Suprapubic skin (tissue), 4 donors: ENCODE data around the gene DZIP1L. TPM values are rescaled to one million over a fixed set of nuclear protein-coding genes. Genes with fewer than 3 reads are reported as not detected.
"Not testable (repeated sequence)": the region's sequence is repeated elsewhere in the genome, so short reads cannot be mapped to it uniquely, and the experiment has no call there.

Source experiments
- DNase-seq, 2 donors: peaks; one replicate each; pipeline ENCODE4 v3.0.0-alpha.2; 2019; ENCODE audit warnings: low spot score in 2 of 2
- H3K27ac ChIP-seq: fragments of 200-600 bp; sonication (generic); one replicate; pipeline ENCODE4 v1.5.1; 2019
- H3K27me3 ChIP-seq: fragments of 200-600 bp; sonication (generic); one replicate; pipeline ENCODE4 v1.5.1; 2019
- H3K36me3 ChIP-seq: fragments of 200-600 bp; sonication (generic); one replicate; pipeline ENCODE4 v1.5.1; 2019
- H3K4me1 ChIP-seq: fragments of 200-600 bp; sonication (generic); one replicate; pipeline ENCODE4 v1.5.1; 2019
- H3K4me3 ChIP-seq: fragments of 200-600 bp; sonication (generic); one replicate; pipeline ENCODE4 v1.5.1; 2019; ENCODE audit warnings: mild to moderate bottlenecking
- H3K9me3 ChIP-seq: fragments of 200-600 bp; sonication (generic); one replicate; pipeline ENCODE4 v1.5.1; 2019
- EP300 ChIP-seq: sonication (generic); formaldehyde crosslinking; IDR thresholded peaks from one replicate; pipeline ENCODE4 v1.6.1; 2017; ENCODE audit warnings: antibody characterized with exemption
- POLR2A ChIP-seq, 2 donors: fragments of 450-650 bp; IDR thresholded peaks; one replicate each; pipeline ENCODE4 v1.6.1; 2017; ENCODE audit warnings: antibody characterized with exemption in 2 of 2, mild to moderate bottlenecking in 2 of 2, moderate library complexity in 2 of 2
- POLR2AphosphoS5 ChIP-seq, 3 donors: sonication (generic); formaldehyde crosslinking; IDR thresholded peaks; one replicate each; pipeline ENCODE4 v1.6.1; 2017; ENCODE audit warnings: antibody characterized with exemption in 3 of 3
- WGBS: methylation state at CpG from one replicate; pipeline ENCODE4 v1.1.5; 2018; 5-methylcytosine and 5-hydroxymethylcytosine counted together
- total RNA-seq, 4 donors: library from RNA; depleted of rRNA; stranded (reverse); fragments of >200 nt; gene quantifications; one replicate each; pipeline ENCODE4 v1.1.0, GENCODE V29; 2016
- TF ChIP-seq, protein P1 (sequence below), 2 donors: fragments of 200-600 bp in 1 of 2; fragments of 450-650 bp in 1 of 2; sonication (generic) in 1 of 2; IDR thresholded peaks; one replicate each; pipeline ENCODE4 v1.5.1; 2016 to 2019; ENCODE audit warnings: antibody characterized with exemption in 2 of 2, mild to moderate bottlenecking in 1 of 2, moderate library complexity in 1 of 2

DZIP1L gene
- total RNA-seq, result 100 to 1,000 TPM in 1 of 4 donors, 10 to 100 TPM in 3; 16.4 to 129 (median 18.3) TPM

DNA sequence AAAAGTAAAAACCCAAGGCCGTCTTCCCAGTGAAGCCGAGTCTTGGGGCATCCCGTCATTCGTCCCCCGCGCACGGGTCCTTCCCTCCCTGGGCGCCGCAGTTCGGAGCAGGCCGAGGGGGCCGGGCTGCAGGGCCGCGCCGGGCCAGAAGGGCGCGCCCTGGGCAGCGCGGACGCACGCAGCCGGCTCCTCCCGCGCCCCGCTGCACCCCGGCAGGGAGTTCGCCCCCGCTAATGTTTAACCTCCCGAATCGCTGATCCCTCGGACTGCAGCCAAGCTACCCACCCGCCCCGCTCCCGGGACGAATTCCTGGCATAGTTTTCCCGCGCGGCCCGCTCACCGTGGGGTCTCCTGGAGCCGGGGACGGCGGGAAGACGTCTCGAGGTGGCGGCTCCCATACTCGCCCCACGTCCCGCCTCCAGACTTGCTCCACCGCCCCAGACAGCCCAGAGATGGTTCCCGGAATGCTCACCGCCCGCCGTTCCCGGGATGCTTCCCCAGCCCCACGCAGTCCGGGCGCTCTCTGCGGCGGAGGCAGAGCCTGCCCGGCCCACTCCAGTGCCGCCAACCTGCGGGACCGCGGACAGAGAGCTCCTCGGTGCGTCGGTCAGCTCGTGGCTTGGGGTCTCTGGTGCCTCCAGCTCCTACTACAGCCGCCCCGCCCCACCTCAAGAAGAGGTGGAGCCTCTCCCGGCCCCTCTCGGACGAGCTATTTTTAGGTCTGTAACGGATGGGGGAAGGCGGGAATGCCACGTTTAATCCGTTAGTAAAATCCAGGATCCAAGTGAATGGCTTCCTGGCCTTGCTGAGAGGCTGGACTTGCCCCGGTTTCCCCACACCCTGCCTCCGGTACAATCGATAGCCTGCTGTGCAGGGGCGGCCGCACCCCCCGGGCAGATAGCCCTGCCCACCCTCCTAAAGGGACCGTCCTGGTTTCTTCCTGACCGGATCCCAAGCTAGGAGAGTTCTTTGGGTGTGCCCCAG is at the start of gene DZIP1L:
TSS of gene DZIP1L (minus strand) at position 621 of the 984 bp plus-strand sequence. CDS start 11,637 bp downstream, outside the sequence.
- WGBS, result under 1% methylated on average over 62 of the region's 86 CpGs
- peak within 1 kb of the TSS; percentile 86 for H3K4me3 ChIP-seq
- H3K27ac ChIP-seq, result peak within 1 kb of the TSS; percentile 91
- no peaks in the 10 kb centered on the region for H3K36me3 ChIP-seq
- peaks cover 44% of the 10 kb centered on the region for H3K4me1 ChIP-seq
- TF ChIP-seq POLR2AphosphoS5 (IDR thresholded peaks at IDR 0.05), result no peak
- TF ChIP-seq, protein P1, sequence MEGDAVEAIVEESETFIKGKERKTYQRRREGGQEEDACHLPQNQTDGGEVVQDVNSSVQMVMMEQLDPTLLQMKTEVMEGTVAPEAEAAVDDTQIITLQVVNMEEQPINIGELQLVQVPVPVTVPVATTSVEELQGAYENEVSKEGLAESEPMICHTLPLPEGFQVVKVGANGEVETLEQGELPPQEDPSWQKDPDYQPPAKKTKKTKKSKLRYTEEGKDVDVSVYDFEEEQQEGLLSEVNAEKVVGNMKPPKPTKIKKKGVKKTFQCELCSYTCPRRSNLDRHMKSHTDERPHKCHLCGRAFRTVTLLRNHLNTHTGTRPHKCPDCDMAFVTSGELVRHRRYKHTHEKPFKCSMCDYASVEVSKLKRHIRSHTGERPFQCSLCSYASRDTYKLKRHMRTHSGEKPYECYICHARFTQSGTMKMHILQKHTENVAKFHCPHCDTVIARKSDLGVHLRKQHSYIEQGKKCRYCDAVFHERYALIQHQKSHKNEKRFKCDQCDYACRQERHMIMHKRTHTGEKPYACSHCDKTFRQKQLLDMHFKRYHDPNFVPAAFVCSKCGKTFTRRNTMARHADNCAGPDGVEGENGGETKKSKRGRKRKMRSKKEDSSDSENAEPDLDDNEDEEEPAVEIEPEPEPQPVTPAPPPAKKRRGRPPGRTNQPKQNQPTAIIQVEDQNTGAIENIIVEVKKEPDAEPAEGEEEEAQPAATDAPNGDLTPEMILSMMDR (IDR thresholded peaks at IDR 0.05), result peak in 1 of 2 donors; percentile 73
- no peaks in the 10 kb centered on the region for H3K9me3 ChIP-seq
- no peaks in the 10 kb centered on the region for H3K27me3 ChIP-seq
- DNase-seq, result peak; percentile 78 to 86

DNA sequence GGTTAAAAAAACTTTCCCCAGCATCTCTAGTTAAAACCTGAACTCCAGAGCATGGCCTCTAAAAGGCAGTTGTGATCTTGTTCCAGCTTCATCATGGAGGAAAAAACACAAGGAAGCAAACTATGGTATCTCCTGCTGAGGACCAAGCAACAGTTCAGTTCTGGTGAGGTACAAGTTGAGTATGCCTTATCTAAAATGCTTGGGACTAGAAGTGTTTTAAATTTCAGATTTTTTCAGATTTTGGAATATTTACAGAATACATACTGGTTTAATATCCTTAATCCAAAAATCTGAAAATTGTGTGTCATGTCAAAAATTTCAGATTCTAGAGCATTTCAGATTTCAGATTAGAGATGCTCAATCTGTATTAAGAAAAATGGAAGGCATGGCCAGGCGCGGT is 49.7 kb upstream of the DZIP1L start:
- TF ChIP-seq, protein P1 (IDR thresholded peaks at IDR 0.05), result no peak
- no peak for TF ChIP-seq EP300
- H3K4me1 ChIP-seq, result no peaks in the 10 kb centered on the region
- H3K9me3 ChIP-seq, result no peaks in the 10 kb centered on the region
- peaks cover 94% of the 10 kb centered on the region for H3K36me3 ChIP-seq
- no peaks in the 10 kb centered on the region for H3K27me3 ChIP-seq
- DNase-seq, result no peak
- no peak overlapping the region for H3K4me3 ChIP-seq
- WGBS, result 93% methylated on average over 2 of the region's 2 CpGs
- H3K27ac ChIP-seq, result no peak overlapping the region

- Histone ChIP-seq H3K27me3 (no peaks in the 10 kb centered on the region), H3K36me3 (peaks cover 24% of the 10 kb centered on the region), H3K9me3 (no peaks in the 10 kb centered on the region), H3K27ac (no peak overlapping the region), H3K4me1 (no peaks in the 10 kb centered on the region), H3K4me3 (no peak overlapping the region)
- TF ChIP-seq POLR2AphosphoS5 (IDR thresholded peaks at IDR 0.05), result no peak
- no peak for TF ChIP-seq EP300
- no peak for DNase-seq
- WGBS, result 96% methylated on average over 4 of the region's 4 CpGs
Observed at GRCh38 chr3:138157743-138158142, 42.3 kb upstream of the DZIP1L start.

GRCh38 chr3:138154534-138154933 is 39.1 kb upstream of the DZIP1L start:
- Histone ChIP-seq H3K4me3 (no peak overlapping the region), H3K9me3 (no peaks in the 10 kb centered on the region), H3K27ac (no peak overlapping the region), H3K27me3 (no peaks in the 10 kb centered on the region), H3K36me3 (no peaks in the 10 kb centered on the region), H3K4me1 (no peaks in the 10 kb centered on the region)
- DNase-seq, result no peak
- no peak for TF ChIP-seq POLR2A (IDR thresholded peaks at IDR 0.05)
- TF ChIP-seq, protein P1 (IDR thresholded peaks at IDR 0.05), result no peak
- TF ChIP-seq EP300, result no peak
- TF ChIP-seq POLR2AphosphoS5 (IDR thresholded peaks at IDR 0.05), result no peak

DNA sequence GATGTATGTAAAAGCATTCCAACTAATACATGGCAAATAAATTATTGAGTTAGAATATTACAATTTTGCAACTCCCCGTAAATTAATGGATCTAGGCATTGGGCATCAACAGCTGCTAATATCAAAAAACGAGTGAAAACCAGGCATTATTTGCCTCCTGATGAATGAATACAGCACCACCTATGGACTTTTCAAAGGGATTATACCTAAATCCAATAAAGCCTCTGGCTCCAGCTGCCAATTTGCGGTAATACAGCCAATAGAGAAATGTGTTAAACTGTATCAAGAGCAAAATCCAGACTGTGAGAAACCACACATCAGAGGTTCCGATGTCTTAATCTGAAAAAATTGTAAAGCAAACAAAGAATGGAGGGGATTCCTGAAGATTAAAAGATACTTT is 33.1 kb upstream of the DZIP1L start:
- no peak for DNase-seq
- Histone ChIP-seq H3K27me3 (no peaks in the 10 kb centered on the region), H3K36me3 (no peaks in the 10 kb centered on the region), H3K27ac (no peak overlapping the region), H3K9me3 (no peaks in the 10 kb centered on the region), H3K4me3 (no peak overlapping the region), H3K4me1 (no peaks in the 10 kb centered on the region)
- 83% methylated on average over 4 of the region's 4 CpGs for WGBS
- TF ChIP-seq, protein P1 (IDR thresholded peaks at IDR 0.05), result no peak
- no peak for TF ChIP-seq POLR2AphosphoS5 (IDR thresholded peaks at IDR 0.05)
- no peak for TF ChIP-seq POLR2A (IDR thresholded peaks at IDR 0.05)
- TF ChIP-seq EP300, result no peak

DNA sequence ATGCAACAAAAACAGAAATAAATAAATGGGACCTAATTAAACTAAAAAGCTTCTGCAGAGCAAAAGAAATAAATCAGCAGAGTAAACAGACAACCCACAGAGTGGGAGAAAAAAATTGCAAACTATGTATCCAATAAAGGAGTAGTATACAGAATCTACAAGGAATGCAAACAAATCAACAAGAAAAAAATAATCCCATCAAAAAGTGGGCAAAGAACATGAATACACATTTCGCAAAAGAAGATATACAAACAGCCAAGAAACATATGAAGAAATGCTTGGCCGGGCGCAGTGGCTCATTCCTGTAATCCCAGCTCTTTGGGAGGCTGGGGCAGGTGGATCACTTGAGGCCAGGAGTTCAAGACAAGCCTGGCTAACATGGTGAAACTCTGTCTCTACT is 26.8 kb upstream of the DZIP1L start:
- H3K9me3 ChIP-seq, DNase-seq, H3K4me1 ChIP-seq, H3K27ac ChIP-seq, H3K27me3 ChIP-seq, H3K4me3 ChIP-seq, H3K36me3 ChIP-seq: not testable (repeated sequence)
- 93% methylated on average over 3 of the region's 3 CpGs for WGBS
